GM18868 (cell line): ENCODE measurements around the gene FAM47A.

ENCODE experiments used
- ATAC-seq: cut with Tn5 transposase; IDR thresholded peaks from one replicate; pipeline ENCODE4 v1.9.1; 2021; ENCODE audit warnings: mild to moderate bottlenecking, moderate library complexity; ENCODE audit not compliant: unreplicated experiment

The FAM47A gene

GRCh38 chrX:34132028-34132427 lies at the start of gene FAM47A:
Gene FAM47A (minus strand): TSS chrX:34132314. CDS start chrX:34132278, 36 bp downstream.
- no peak for ATAC-seq

DNA sequence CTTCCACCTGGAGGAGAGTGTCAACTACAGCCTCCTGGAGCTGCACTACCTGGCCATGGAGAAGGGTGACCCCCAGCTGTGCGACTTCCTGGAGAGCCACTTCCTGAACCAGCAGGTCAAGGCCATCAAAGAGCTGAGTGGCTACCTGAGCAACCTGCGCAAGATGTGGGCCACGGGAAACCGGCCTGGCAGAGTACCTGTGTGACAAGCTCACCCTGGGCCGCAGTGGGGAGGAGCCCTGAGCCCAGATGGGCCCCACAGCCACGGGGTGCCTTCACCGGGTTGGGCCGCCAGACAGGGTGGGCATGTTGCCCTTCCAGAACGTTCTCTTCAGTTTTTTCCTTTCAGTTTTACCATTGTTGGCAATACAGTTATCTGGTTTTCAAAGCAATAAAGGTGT lies 15.2 kb upstream of the FAM47A start:
- ATAC-seq = no peak

GRCh38 chrX:34146906-34147305 lies 14.8 kb upstream of the FAM47A start:
- no peak for ATAC-seq

GRCh38 chrX:34144246-34144645 lies 12.1 kb upstream of the FAM47A start:
- ATAC-seq = no peak

DNA sequence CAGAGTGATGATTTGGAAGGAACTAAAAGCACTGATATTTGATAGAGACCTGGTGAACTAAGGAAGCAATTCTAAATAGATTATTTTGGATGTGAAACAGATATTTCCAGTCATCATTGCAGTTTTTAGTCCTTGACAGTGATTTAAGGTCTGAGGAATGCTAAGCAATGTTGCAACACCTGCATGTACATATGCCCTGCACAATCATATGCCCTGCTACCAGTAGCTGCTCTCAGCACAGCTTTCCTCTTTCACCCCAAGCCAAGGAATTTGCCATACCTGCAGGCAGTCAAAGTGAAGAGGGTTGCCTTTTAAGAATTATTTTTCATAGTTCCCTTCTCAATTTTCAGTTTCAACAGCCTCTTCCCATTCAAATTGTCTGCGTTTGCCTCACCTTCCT lies 8.7 kb upstream of the FAM47A start:
- no peak for ATAC-seq

GRCh38 chrX:34130980-34131744 lies 952 bp downstream of the FAM47A start:
- no peak for ATAC-seq

- no peak for ATAC-seq
Measured at GRCh38 chrX:34130501-34130900, 1.6 kb downstream of the FAM47A start.

GRCh38 chrX:34126011-34126410 lies 6.1 kb downstream of the FAM47A start:
- no peak for ATAC-seq

- ATAC-seq = no peak
Measured at GRCh38 chrX:34119122-34119521, 13.0 kb downstream of the FAM47A start.

DNA sequence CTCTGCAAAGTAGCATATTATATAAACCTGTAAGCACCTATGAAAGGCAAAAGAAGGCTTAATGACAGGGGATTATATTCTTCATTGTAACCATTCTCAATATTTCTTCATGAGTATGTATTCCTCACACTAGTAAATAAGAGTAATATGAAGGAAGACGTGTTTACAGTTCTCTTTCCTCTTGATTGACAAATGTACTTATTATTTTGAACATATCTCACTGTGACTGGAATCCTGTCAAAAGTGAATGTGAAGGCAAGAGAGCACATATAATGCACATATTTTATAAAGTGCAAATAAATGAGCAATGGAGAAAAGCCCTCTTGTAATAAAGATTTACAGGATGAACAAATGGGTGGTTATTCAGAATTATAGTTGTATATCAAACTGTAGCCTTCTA lies 19.7 kb downstream of the FAM47A start:
- no peak for ATAC-seq
